IMR-90 (cell line): ENCODE results near the gene CBLIF.

Experiments
- BHLHE40 ChIP-seq: fragments of 150-350 bp; IDR thresholded peaks from 2 replicates; pipeline ENCODE4 v1.6.1; 2016; ENCODE audit warnings: mild to moderate bottlenecking, low read depth, low read length
- CHD1 ChIP-seq: IDR thresholded peaks from 2 replicates; pipeline ENCODE4 v1.6.1; 2012; ENCODE audit warnings: low read depth, low read length, improper control_type of control experiment
- FOS ChIP-seq: fragments of 150-350 bp; IDR thresholded peaks from 2 replicates; pipeline ENCODE4 v1.6.1; 2016; ENCODE audit warnings: low read depth, low read length
- MAFK ChIP-seq: IDR thresholded peaks from 2 replicates; pipeline ENCODE4 v1.6.1; 2012; ENCODE audit warnings: low read depth, low read length, improper control_type of control experiment
- MXI1 ChIP-seq: IDR thresholded peaks from 2 replicates; pipeline ENCODE4 v1.6.1; 2012; ENCODE audit warnings: low read depth, mild to moderate bottlenecking, low read length, moderate library complexity, borderline replicate concordance
- NFE2L2 ChIP-seq: fragments of 150-350 bp; IDR thresholded peaks from 2 replicates; pipeline ENCODE4 v1.6.1; 2016; ENCODE audit warnings: low read depth, mild to moderate bottlenecking, low read length
- POLR2A ChIP-seq: IDR thresholded peaks from 2 replicates; pipeline ENCODE4 v1.6.1; 2012; ENCODE audit warnings: mild to moderate bottlenecking, low read depth, low read length
- RAD21 ChIP-seq: IDR thresholded peaks from 2 replicates; pipeline ENCODE4 v1.6.1; 2012; ENCODE audit warnings: low read length, improper control_type of control experiment
- RCOR1 ChIP-seq: IDR thresholded peaks from 2 replicates; pipeline ENCODE4 v1.6.1; 2012; ENCODE audit warnings: mild to moderate bottlenecking, low read length, improper control_type of control experiment; ENCODE audit not compliant: insufficient replicate concordance
- RFX5 ChIP-seq: IDR thresholded peaks from 2 replicates; pipeline ENCODE4 v1.8.0; 2012; ENCODE audit warnings: low read depth, mild to moderate bottlenecking, low read length, moderate library complexity
- SMC3 ChIP-seq: fragments of 150-350 bp; IDR thresholded peaks from 2 replicates; pipeline ENCODE4 v1.6.1; 2016; ENCODE audit warnings: low read depth, mild to moderate bottlenecking, antibody characterized with exemption, low read length, moderate library complexity
- TF ChIP-seq, protein P1 (sequence below): fragments of 150-350 bp; IDR thresholded peaks from 2 replicates; pipeline ENCODE4 v1.6.1; 2017; ENCODE audit warnings: mild to moderate bottlenecking, antibody characterized with exemption, low read length, low read depth
- TF ChIP-seq, protein P2 (sequence below): conservative IDR thresholded peaks from 2 replicates; pipeline ENCODE4 v1.5.1; 2012; ENCODE audit warnings: mild to moderate bottlenecking, low read depth, low read length, improper control_type of control experiment

DNA sequence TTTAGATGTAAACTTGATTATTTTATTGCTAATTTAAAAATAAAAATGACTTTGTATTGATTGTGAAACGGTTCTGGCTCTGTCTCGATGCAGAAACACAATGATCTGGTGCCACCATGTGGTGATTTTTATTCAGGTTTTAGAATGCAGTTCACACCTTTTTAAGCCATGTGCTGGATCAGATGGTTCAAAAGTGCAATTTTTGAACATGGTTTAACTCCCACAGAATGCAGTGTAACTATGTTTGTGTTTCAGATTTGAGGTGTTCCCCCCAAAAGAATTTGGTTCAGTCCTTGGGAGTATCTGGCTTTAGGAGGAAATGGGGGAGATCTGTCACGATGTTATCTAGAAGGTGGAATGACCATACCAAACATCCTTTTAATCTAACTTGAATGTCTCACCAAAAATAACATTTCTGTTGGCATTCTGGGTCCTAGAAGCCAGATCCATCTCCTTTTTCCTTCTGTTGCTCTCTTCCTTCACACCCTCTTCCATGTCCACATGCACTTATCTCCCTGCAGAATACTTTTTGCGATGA is 42.6 kb downstream of the CBLIF start:
- TF ChIP-seq, protein P1, sequence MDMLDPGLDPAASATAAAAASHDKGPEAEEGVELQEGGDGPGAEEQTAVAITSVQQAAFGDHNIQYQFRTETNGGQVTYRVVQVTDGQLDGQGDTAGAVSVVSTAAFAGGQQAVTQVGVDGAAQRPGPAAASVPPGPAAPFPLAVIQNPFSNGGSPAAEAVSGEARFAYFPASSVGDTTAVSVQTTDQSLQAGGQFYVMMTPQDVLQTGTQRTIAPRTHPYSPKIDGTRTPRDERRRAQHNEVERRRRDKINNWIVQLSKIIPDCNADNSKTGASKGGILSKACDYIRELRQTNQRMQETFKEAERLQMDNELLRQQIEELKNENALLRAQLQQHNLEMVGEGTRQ = peak; percentile 39; the same call in 1 of the 2 replicates
- TF ChIP-seq, protein P2, sequence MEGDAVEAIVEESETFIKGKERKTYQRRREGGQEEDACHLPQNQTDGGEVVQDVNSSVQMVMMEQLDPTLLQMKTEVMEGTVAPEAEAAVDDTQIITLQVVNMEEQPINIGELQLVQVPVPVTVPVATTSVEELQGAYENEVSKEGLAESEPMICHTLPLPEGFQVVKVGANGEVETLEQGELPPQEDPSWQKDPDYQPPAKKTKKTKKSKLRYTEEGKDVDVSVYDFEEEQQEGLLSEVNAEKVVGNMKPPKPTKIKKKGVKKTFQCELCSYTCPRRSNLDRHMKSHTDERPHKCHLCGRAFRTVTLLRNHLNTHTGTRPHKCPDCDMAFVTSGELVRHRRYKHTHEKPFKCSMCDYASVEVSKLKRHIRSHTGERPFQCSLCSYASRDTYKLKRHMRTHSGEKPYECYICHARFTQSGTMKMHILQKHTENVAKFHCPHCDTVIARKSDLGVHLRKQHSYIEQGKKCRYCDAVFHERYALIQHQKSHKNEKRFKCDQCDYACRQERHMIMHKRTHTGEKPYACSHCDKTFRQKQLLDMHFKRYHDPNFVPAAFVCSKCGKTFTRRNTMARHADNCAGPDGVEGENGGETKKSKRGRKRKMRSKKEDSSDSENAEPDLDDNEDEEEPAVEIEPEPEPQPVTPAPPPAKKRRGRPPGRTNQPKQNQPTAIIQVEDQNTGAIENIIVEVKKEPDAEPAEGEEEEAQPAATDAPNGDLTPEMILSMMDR = peak; percentile 77
- TF ChIP-seq POLR2A (no peak), BHLHE40 (no peak), FOS (no peak), RFX5 (no peak), RCOR1 (no peak), NFE2L2 (no peak), CHD1 (no peak), MXI1 (no peak), RAD21 (peak; percentile 84), MAFK (no peak), SMC3 (peak; percentile 79)
